Measurements from ENCODE around the gene MAFG. TPM values are rescaled to one million over a fixed set of nuclear protein-coding genes. Genes with fewer than 3 reads are reported as not detected.

The MAFG gene
- total RNA-seq, 4 donors from 2014 or later: 19.8 to 38.3 (median 34.4) TPM

DNA sequence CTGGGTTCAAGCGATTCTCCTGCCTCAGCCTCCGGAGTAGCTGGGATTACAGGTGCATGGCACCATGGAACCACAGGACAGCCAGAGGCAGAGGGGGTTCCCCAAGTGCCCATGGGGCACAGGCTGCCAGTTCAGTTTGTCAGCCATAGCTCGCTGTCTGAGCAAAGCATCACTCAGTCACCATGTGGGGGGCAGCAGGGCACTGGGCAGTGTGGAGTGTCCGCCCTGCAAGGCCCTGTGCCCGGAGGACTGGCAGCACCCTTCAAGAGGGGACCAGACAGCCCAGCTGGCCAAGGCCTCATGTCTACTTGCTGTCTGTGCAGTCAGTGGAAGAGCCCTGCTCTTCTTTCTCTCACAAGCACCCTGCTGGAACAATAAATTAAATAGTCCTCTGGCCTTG, 42.6 kb downstream of the MAFG start:
- DNase-seq: no peak
- Histone ChIP-seq H3K4me1 (peaks cover 0 to 3% (median 1%) of the 10 kb centered on the region in 4 donors), H3K9me3 (no peaks in the 10 kb centered on the region), H3K4me3 (no peak overlapping the region), H3K27ac (no peak overlapping the region), H3K27me3 (no peaks in the 10 kb centered on the region), H3K36me3 (peaks cover 0 to 63% (median 3%) of the 10 kb centered on the region in 3 donors)
- TF ChIP-seq, protein P1, sequence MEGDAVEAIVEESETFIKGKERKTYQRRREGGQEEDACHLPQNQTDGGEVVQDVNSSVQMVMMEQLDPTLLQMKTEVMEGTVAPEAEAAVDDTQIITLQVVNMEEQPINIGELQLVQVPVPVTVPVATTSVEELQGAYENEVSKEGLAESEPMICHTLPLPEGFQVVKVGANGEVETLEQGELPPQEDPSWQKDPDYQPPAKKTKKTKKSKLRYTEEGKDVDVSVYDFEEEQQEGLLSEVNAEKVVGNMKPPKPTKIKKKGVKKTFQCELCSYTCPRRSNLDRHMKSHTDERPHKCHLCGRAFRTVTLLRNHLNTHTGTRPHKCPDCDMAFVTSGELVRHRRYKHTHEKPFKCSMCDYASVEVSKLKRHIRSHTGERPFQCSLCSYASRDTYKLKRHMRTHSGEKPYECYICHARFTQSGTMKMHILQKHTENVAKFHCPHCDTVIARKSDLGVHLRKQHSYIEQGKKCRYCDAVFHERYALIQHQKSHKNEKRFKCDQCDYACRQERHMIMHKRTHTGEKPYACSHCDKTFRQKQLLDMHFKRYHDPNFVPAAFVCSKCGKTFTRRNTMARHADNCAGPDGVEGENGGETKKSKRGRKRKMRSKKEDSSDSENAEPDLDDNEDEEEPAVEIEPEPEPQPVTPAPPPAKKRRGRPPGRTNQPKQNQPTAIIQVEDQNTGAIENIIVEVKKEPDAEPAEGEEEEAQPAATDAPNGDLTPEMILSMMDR (IDR thresholded peaks at IDR 0.05): no peak
- TF ChIP-seq POLR2A (IDR thresholded peaks at IDR 0.05): no peak

DNA sequence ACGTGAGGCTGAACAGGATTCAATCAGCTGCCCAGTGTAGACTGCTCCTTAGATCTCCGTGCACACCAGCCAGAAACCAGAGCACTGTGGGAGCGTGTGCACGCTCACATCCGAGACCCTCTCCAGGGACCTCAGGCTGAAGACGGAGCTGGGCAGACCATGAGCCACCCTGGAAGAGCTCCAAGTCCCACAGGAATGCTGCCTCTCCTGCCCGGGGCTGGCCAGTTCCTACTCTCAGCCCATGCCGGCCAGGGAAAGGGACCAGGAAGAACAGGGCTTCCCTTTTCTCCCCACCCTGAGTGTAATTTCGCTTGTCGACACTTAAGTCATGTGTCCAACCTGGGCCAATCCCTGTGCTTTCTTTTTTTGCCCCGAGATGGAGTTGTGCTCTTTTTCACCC, 43.0 kb downstream of the MAFG start:
- Histone ChIP-seq H3K4me3 (no peak overlapping the region), H3K36me3 (peaks cover 0 to 59% (median 3%) of the 10 kb centered on the region in 3 donors), H3K9me3 (no peaks in the 10 kb centered on the region)

DNA sequence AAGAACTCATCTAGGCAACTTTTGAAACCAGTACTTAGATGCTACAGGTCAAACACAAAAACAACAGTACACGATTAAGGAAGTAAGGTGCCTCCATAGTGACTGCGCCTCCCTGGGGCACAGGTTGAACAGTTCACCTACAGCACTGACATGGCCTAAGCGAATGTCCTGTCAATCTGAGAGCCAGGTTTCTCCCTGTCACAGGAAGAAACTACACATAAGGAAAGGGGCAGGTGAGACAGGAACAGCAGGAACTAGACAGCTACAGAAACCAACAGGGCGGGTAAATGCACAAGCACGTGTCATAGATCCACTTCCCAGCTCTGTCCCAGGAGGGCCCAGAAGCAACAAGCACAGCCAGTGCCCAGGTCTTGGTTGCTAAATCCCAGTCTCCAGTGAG, 48.4 kb downstream of the MAFG start:
- Histone ChIP-seq H3K36me3 (peaks cover 0 to 21% (median 0%) of the 10 kb centered on the region in 3 donors), H3K9me3 (no peaks in the 10 kb centered on the region), H3K4me1 (no peaks in the 10 kb centered on the region)

More for the DNA sequence above, 43.0 kb downstream of the MAFG start:
- Histone ChIP-seq H3K4me1 (no peaks in the 10 kb centered on the region), H3K27me3 (no peaks in the 10 kb centered on the region), H3K27ac (no peak overlapping the region)
- DNase-seq: no peak
- no peak for TF ChIP-seq POLR2A (IDR thresholded peaks at IDR 0.05)

DNA sequence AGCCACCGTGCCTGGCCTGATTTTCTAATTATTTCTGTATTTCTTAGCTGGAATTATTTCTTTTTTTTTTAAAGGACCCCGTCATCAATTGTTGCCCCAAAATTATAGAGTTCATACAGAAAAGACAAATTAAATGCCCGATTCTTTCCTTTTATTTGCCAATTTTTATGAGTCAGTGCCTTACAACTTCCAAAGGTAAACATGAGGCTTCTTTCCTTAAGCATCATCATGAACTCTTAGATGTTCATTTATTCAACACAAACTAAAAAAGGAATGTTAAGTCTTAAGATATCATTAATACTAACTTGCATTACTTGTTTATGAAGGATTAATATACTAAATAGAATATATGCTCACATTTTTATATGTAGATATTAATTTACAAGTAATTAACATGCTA, 49.2 kb downstream of the MAFG start:
- no peak for TF ChIP-seq POLR2A (IDR thresholded peaks at IDR 0.05)
- TF ChIP-seq, protein P1 (IDR thresholded peaks at IDR 0.05): no peak
- no peak overlapping the region for H3K4me3 ChIP-seq
- H3K36me3 ChIP-seq: peaks cover 0 to 13% (median 0%) of the 10 kb centered on the region in 3 donors
- no peak for DNase-seq
- H3K9me3 ChIP-seq: no peaks in the 10 kb centered on the region
- H3K27me3 ChIP-seq: no peaks in the 10 kb centered on the region
- no peak overlapping the region for H3K27ac ChIP-seq
- no peaks in the 10 kb centered on the region for H3K4me1 ChIP-seq

More for the DNA sequence above, 48.4 kb downstream of the MAFG start:
- Histone ChIP-seq H3K4me3 (no peak overlapping the region), H3K27me3 (no peaks in the 10 kb centered on the region), H3K27ac (no peak overlapping the region)
- TF ChIP-seq, protein P1 (IDR thresholded peaks at IDR 0.05): no peak
- no peak for DNase-seq

DNA sequence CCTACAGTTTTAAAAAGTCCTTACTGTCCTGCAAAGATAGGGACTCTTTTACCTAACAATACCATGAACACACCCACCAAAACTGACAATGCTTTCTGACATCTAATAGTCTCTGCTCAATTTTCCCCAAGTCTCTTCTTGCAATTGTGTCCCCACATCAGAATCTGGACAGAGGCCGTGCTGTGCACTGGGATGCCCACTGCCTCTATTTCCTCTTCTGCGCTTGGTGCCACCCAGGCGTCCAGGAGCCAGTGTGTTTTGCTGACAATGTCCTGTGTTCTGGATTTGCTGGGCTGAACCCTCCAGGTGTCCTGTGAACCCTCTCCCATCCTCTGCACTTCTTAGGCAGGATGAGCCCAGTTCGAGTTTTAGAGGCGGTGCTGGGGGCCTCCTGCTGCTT, 50.0 kb downstream of the MAFG start:
- no peak for TF ChIP-seq POLR2A (IDR thresholded peaks at IDR 0.05)
- TF ChIP-seq, protein P1 (IDR thresholded peaks at IDR 0.05): no peak
- H3K4me1 ChIP-seq: peaks cover 0 to 4% (median 0%) of the 10 kb centered on the region in 4 donors
- H3K36me3 ChIP-seq: peaks cover 0 to 13% (median 0%) of the 10 kb centered on the region in 3 donors
- H3K27ac ChIP-seq: no peak overlapping the region
- DNase-seq: no peak
- H3K4me3 ChIP-seq: no peak overlapping the region
- no peaks in the 10 kb centered on the region for H3K27me3 ChIP-seq
- no peaks in the 10 kb centered on the region for H3K9me3 ChIP-seq

DNA sequence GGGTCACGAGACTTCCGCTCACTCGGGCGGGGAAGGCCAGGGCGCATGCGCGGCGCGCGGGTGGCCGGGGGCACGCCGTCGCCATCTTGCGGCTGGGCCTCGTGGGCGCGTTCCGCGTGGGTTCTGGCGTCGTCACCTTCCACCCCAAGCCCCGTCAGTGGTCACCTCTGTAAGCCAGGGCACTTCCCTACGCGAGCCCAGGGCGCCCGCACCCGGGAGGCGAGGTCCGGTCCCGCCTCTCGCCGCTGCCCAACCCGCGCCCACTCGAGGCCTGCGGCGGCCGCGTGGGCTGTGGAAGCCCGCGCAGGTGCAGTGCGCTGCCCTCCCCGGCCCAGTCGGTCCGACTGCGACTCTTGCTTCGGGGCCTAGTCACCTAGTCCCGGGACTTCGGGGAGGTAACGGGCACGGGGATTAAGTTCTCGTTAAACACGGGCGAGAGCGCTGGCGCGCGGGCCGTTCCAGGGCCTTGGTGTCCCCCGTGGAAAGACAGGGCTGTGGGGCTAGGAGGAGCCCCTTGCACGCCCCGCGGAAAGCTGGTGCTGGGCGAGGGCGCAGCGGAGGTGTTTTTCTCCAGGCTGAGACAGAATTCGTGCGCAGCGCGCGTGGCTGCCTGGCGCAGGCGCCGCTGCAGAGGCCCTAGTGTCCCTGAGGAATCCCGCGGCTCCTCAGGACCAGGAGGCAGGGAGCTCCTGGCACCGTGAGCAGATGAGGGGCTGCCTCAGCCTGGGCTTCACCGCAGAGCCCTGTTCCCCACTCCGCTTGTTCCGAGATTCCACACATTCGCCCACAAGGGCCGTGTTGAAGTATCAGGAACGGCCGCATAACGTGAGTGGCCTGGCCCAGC, 55.9 kb downstream of the MAFG start:
- Histone ChIP-seq H3K27me3 (no peaks in the 10 kb centered on the region), H3K36me3 (peaks cover 0 to 20% (median 0%) of the 10 kb centered on the region in 3 donors), H3K27ac (peak overlapping the region; percentile 98 to 100 (median 99)), H3K4me3 (peak overlapping the region; percentile 89 to 97 (median 92)), H3K9me3 (no peaks in the 10 kb centered on the region), H3K4me1 (peaks cover 9 to 49% (median 18%) of the 10 kb centered on the region in 4 donors)
- TF ChIP-seq, protein P1 (IDR thresholded peaks at IDR 0.05): peak in 5 of 6 experiments; percentile 17 to 59 (median 39)
- TF ChIP-seq POLR2A (IDR thresholded peaks at IDR 0.05): peak; percentile 90 to 96
- DNase-seq: peak; percentile 77 to 97 (median 92)

Measured in Peyer's patch (tissue), 4 donors.